Ectodermal cell (in vitro differentiated cells): ENCODE measurements around the gene LMX1B.
"Not testable (repeated sequence)": the region's sequence is repeated elsewhere in the genome, so short reads cannot be mapped to it uniquely, and the experiment has no call there.

Source experiments
- H3K27ac ChIP-seq: 2 replicates; pipeline ENCODE4 v1.7.0; 2013; ENCODE audit warnings: mild to moderate bottlenecking, low read depth, low read length; ENCODE audit not compliant: insufficient read depth, poor library complexity, severe bottlenecking
- H3K27me3 ChIP-seq: 2 replicates; pipeline ENCODE4 v1.7.0; 2013; ENCODE audit warnings: mild to moderate bottlenecking, low read length; ENCODE audit not compliant: insufficient read depth, control insufficient read depth, poor library complexity, severe bottlenecking
- H3K36me3 ChIP-seq: one replicate; pipeline ENCODE4 v1.7.0; 2013; ENCODE audit warnings: low read length; ENCODE audit not compliant: control insufficient read depth, insufficient read depth
- H3K4me1 ChIP-seq: one replicate; pipeline ENCODE4 v1.7.0; 2013; ENCODE audit warnings: low read length; ENCODE audit not compliant: control insufficient read depth, insufficient read depth
- H3K4me3 ChIP-seq: 2 replicates; pipeline ENCODE4 v1.7.0; 2013; ENCODE audit warnings: low read depth, low read length, control low read depth; ENCODE audit not compliant: insufficient read depth
- H3K9me3 ChIP-seq: 2 replicates; pipeline ENCODE4 v1.7.0; 2013; ENCODE audit warnings: mild to moderate bottlenecking, low read length, moderate library complexity; ENCODE audit not compliant: control insufficient read depth
- WGBS, 2 experiments: methylation state at CpG; one replicate each; pipeline ENCODE4 v1.1.7; 2013; ENCODE audit warnings: missing lambda C conversion rate in 2 of 2; 5-methylcytosine and 5-hydroxymethylcytosine counted together

Gene LMX1B

GRCh38 chr9:126703002-126703865, 89.5 kb downstream of the LMX1B start:
- Histone ChIP-seq H3K4me1 (peaks cover 23% of the 10 kb centered on the region), H3K4me3 (peak overlapping the region; percentile 5), H3K36me3 (no peaks in the 10 kb centered on the region), H3K27ac (peak overlapping the region; percentile 28), H3K9me3 (no peaks in the 10 kb centered on the region), H3K27me3 (peaks cover 31% of the 10 kb centered on the region)
- WGBS, 2 experiments, result 73% methylated on average over 14 of the region's 14 CpGs

- peaks cover 21% of the 10 kb centered on the region for H3K4me1 ChIP-seq
- WGBS, 2 experiments, result 96 to 99% methylated on average over 3 of the region's 3 CpGs
- no peaks in the 10 kb centered on the region for H3K9me3 ChIP-seq
- no peak overlapping the region for H3K27ac ChIP-seq
- H3K27me3 ChIP-seq, result peaks cover 31% of the 10 kb centered on the region
- no peak overlapping the region for H3K4me3 ChIP-seq
- H3K36me3 ChIP-seq, result no peaks in the 10 kb centered on the region
Measured at GRCh38 chr9:126703866-126704156, 90.1 kb downstream of the LMX1B start.

- peaks cover 31% of the 10 kb centered on the region for H3K27me3 ChIP-seq
- 45 to 48% methylated on average over 14 of the region's 14 CpGs for WGBS, 2 experiments
- H3K4me3 ChIP-seq, result no peak overlapping the region
- no peaks in the 10 kb centered on the region for H3K36me3 ChIP-seq
- peaks cover 19% of the 10 kb centered on the region for H3K4me1 ChIP-seq
- H3K27ac ChIP-seq, result no peak overlapping the region
- no peaks in the 10 kb centered on the region for H3K9me3 ChIP-seq
Measured at GRCh38 chr9:126704157-126704891, 90.6 kb downstream of the LMX1B start.

GRCh38 chr9:126704892-126705766, 91.4 kb downstream of the LMX1B start:
- no peak overlapping the region for H3K4me3 ChIP-seq
- no peak overlapping the region for H3K27ac ChIP-seq
- H3K9me3 ChIP-seq, result no peaks in the 10 kb centered on the region
- 14 to 15% methylated on average over 36 of the region's 36 CpGs for WGBS, 2 experiments
- H3K4me1 ChIP-seq, result peaks cover 16% of the 10 kb centered on the region
- H3K36me3 ChIP-seq, result no peaks in the 10 kb centered on the region
- peaks cover 31% of the 10 kb centered on the region for H3K27me3 ChIP-seq

GRCh38 chr9:126705767-126706697, 92.3 kb downstream of the LMX1B start:
- Histone ChIP-seq H3K4me3 (no peak overlapping the region), H3K27me3 (peaks cover 31% of the 10 kb centered on the region), H3K4me1 (peaks cover 12% of the 10 kb centered on the region), H3K36me3 (no peaks in the 10 kb centered on the region), H3K27ac (no peak overlapping the region), H3K9me3 (no peaks in the 10 kb centered on the region)
- WGBS, 2 experiments, result 70 to 72% methylated on average over 41 of the region's 41 CpGs

GRCh38 chr9:126706698-126707053, 92.9 kb downstream of the LMX1B start:
- no peaks in the 10 kb centered on the region for H3K9me3 ChIP-seq
- H3K27ac ChIP-seq, result no peak overlapping the region
- H3K27me3 ChIP-seq, result peaks cover 31% of the 10 kb centered on the region
- WGBS, 2 experiments, result 73 to 79% methylated on average over 4 to 5 of the region's 5 CpGs
- H3K4me3 ChIP-seq, result no peak overlapping the region
- no peaks in the 10 kb centered on the region for H3K36me3 ChIP-seq
- H3K4me1 ChIP-seq, result peaks cover 12% of the 10 kb centered on the region

GRCh38 chr9:126707083-126707482, 93.4 kb downstream of the LMX1B start:
- Histone ChIP-seq H3K4me3 (no peak overlapping the region), H3K9me3 (no peaks in the 10 kb centered on the region), H3K27ac (no peak overlapping the region), H3K36me3 (no peaks in the 10 kb centered on the region), H3K4me1 (peaks cover 12% of the 10 kb centered on the region), H3K27me3 (peaks cover 31% of the 10 kb centered on the region)
- 88 to 92% methylated on average over 4 of the region's 4 CpGs for WGBS, 2 experiments

- H3K27me3 ChIP-seq, result peaks cover 31% of the 10 kb centered on the region
- H3K4me1 ChIP-seq, H3K9me3 ChIP-seq, H3K27ac ChIP-seq, H3K36me3 ChIP-seq, H3K4me3 ChIP-seq: not testable (repeated sequence)
- 94 to 98% methylated on average over 10 of the region's 10 CpGs for WGBS, 2 experiments
Measured at GRCh38 chr9:126707712-126708111, 94.0 kb downstream of the LMX1B start.

- H3K4me1 ChIP-seq, result peaks cover 6% of the 10 kb centered on the region
- H3K4me3 ChIP-seq, result no peak overlapping the region
- peaks cover 31% of the 10 kb centered on the region for H3K27me3 ChIP-seq
- H3K27ac ChIP-seq, result no peak overlapping the region
- 72 to 83% methylated on average over 4 of the region's 4 CpGs for WGBS, 2 experiments
- no peaks in the 10 kb centered on the region for H3K36me3 ChIP-seq
- no peaks in the 10 kb centered on the region for H3K9me3 ChIP-seq
Measured at GRCh38 chr9:126708178-126708577, 94.5 kb downstream of the LMX1B start.
